Heart left ventricle (tissue), 16 donors: Measurements from ENCODE around the gene DGCR6L. TPM values are rescaled to one million over a fixed set of nuclear protein-coding genes. Genes with fewer than 3 reads are reported as not detected.

Source experiments
- ATAC-seq, 4 donors: fragments of 200-7000 bp; cut with Tn5 transposase; one replicate each; pipeline ENCODE4 v1.9.1; 2020 to 2022; ENCODE audit warnings: moderate library complexity in 4 of 4, mild to moderate bottlenecking in 3 of 4, moderate number of reproducible peaks in 1 of 4
- DNase-seq, 5 donors: peaks; one replicate each; pipeline ENCODE4 v3.0.0-alpha.2; 2020
- H3K27ac ChIP-seq, 12 donors: fragments of 200-600 bp; sonication (generic) in 4 of 12; one replicate each; pipeline versions ENCODE4 v1.5.0 to v1.8.0; 2016 to 2022; ENCODE audit warnings: mild to moderate bottlenecking in 2 of 12
- H3K27me3 ChIP-seq, 9 donors: fragments of 200-600 bp; sonication (generic) in 2 of 9; one replicate each; pipeline versions ENCODE4 v1.5.1 to v1.8.0; 2016 to 2022; ENCODE audit warnings: mild to moderate bottlenecking in 3 of 9
- H3K36me3 ChIP-seq, 9 donors: fragments of 200-600 bp; sonication (generic) in 2 of 9; one replicate each; pipeline versions ENCODE4 v1.5.0 to v1.8.0; 2018 to 2022; ENCODE audit warnings: mild to moderate bottlenecking in 2 of 9
- H3K4me1 ChIP-seq, 12 donors: fragments of 200-600 bp; sonication (generic) in 4 of 12; one replicate each; pipeline versions ENCODE4 v1.5.0 to v1.8.0; 2016 to 2022; ENCODE audit warnings: mild to moderate bottlenecking in 3 of 12
- H3K4me3 ChIP-seq, 12 donors: fragments of 200-600 bp; sonication (generic) in 4 of 12; one replicate each; pipeline versions ENCODE4 v1.5.0 to v1.8.0; 2017 to 2022; ENCODE audit warnings: mild to moderate bottlenecking in 9 of 12, moderate library complexity in 4 of 12
- H3K9me3 ChIP-seq, 12 donors: fragments of 200-600 bp; sonication (generic) in 4 of 12; one replicate each; pipeline versions ENCODE4 v1.5.0 to v1.8.0; 2016 to 2022; ENCODE audit warnings: mild to moderate bottlenecking in 1 of 12
- CTCF ChIP-seq, 12 donors: fragments of 200-600 bp; sonication (generic) in 4 of 12; IDR thresholded peaks; one replicate each; pipeline versions ENCODE4 v1.5.0 to v1.8.0; 2018 to 2022; ENCODE audit warnings: antibody characterized with exemption in 12 of 12, mild to moderate bottlenecking in 5 of 12
- POLR2A ChIP-seq, 2 donors: fragments of 450-650 bp; IDR thresholded peaks; one replicate each; pipeline ENCODE4 v1.6.1; 2017; ENCODE audit warnings: antibody characterized with exemption in 2 of 2, mild to moderate bottlenecking in 2 of 2, moderate library complexity in 2 of 2
- WGBS, 4 donors: extraction: QIAGEN DNeasy Blood & Tissue Kit in 2 of 4; methylation state at CpG; one replicate each; pipeline versions ENCODE4 v1.1.5 to v1.1.7; 2013 to 2018; 5-methylcytosine and 5-hydroxymethylcytosine counted together
- intact Hi-C, 10 donors: fragments of 100-400 bp; cut with DNase I; formaldehyde crosslinking; loops; one replicate each; pipeline versions ENCODE4 v1.11.1 to v1.14.2; 2022
- polyA plus RNA-seq, 2 donors: library from polyadenylated mRNA; stranded (reverse); fragments of 200-250 nt; gene quantifications; one replicate each; pipeline ENCODE4 v1.2.3, GENCODE V29; 2013
- total RNA-seq, 9 donors: library from RNA; depleted of rRNA in 2 of 9; stranded (reverse); fragments of >200 nt in 2 of 9; fragmentation: NEBNext Ultra II Directional in 3 of 9; extraction: Animal tissue kit (Norgen Biotek cat#: 25700) in 3 of 9; gene quantifications; one replicate each; pipeline versions ENCODE4 v1.1.0 to v1.2.4, GENCODE V29; 2016 to 2023
- donor health status: ischemic (EF 13 %, LVEDD 7.1; RV severe dilation, severe dysfunction).
- donor health status: healthy with polysubstance abuse.
- donor health status: DM: no; HTN: yes; CAD: no.
- donor health status: DM: no; HTN: no; CAD: no.
- donor health status: ischemic (EF 25% LVEDD 6.9; RV normal size, moderate dysfunction).
- donor health status: ischemic (EF 25% LVEDD 5.7; RV mildly dilated, moderate dysfunction).
- donor health status: healthy.
- donor health status: DM: yes; HTN: yes; CAD: no.
- donor health status: ischemic (EF 35%, LVEDD 5.7; RV mildly dilated, moderate dysfunction).
- donor health status: nonischemic (EF 11% LVEDD 7.7; RV severe dilation, severe dysfunction).
- donor health status: DM: yes; HTN: yes; CAD: no.
- donor health status: PGD.
- donor health status: ischemic (EF 29% LVEDD 5.4; RV normal size, mild dysfunction).
- donor health status: nonischemic (EF 23%, LVEDD 6.1; RV moderate dilation, normal function).

Gene DGCR6L
- total and polyA plus RNA-seq, 11 donors, result 31.8 to 101 (median 46.1) TPM

GRCh38 chr22:20292108-20292507, 27.8 kb downstream of the DGCR6L start:
- TF ChIP-seq POLR2A (IDR thresholded peaks at IDR 0.05) (no peak), CTCF (IDR thresholded peaks at IDR 0.05) (no peak)
- Histone ChIP-seq H3K27me3 (peaks cover 0 to 3% (median 0%) of the 10 kb centered on the region in 9 donors), H3K27ac (no peak overlapping the region), H3K36me3 (no peaks in the 10 kb centered on the region), H3K9me3 (no peaks in the 10 kb centered on the region), H3K4me3 (no peak overlapping the region), H3K4me1 (no peaks in the 10 kb centered on the region)
- DNase-seq (no peak), ATAC-seq (no peak)
- intact Hi-C loops, result no loop called here
- 79 to 87% (median 83%) methylated on average over 5 of the region's 5 CpGs for WGBS, 4 donors

GRCh38 chr22:20291604-20292063, 28.2 kb downstream of the DGCR6L start:
- WGBS, 4 donors, result 50 to 76% (median 68%) methylated on average over 9 to 11 of the region's 11 CpGs
- ATAC-seq, result no peak

GRCh38 chr22:20291249-20291586, 28.6 kb downstream of the DGCR6L start:
- ATAC-seq (no peak), DNase-seq (no peak)
- Histone ChIP-seq H3K9me3 (no peaks in the 10 kb centered on the region), H3K36me3 (no peaks in the 10 kb centered on the region), H3K27me3 (peaks cover 0 to 3% (median 0%) of the 10 kb centered on the region in 9 donors), H3K27ac (no peak overlapping the region), H3K4me1 (no peaks in the 10 kb centered on the region), H3K4me3 (no peak overlapping the region)
- TF ChIP-seq CTCF (IDR thresholded peaks at IDR 0.05), result no peak
- no peak for TF ChIP-seq POLR2A (IDR thresholded peaks at IDR 0.05)
- intact Hi-C loops, result no loop called here
- 50 to 69% (median 61%) methylated on average over 1 to 5 of the region's 5 CpGs for WGBS, 4 donors

More at GRCh38 chr22:20291604-20292063, 28.2 kb downstream of the DGCR6L start:
- no peak for TF ChIP-seq CTCF (IDR thresholded peaks at IDR 0.05)
- TF ChIP-seq POLR2A (IDR thresholded peaks at IDR 0.05), result no peak
- no peak overlapping the region for H3K27ac ChIP-seq
- H3K4me3 ChIP-seq, result no peak overlapping the region
- no peak for DNase-seq
- no peaks in the 10 kb centered on the region for H3K9me3 ChIP-seq
- H3K27me3 ChIP-seq, result peaks cover 0 to 3% (median 0%) of the 10 kb centered on the region in 9 donors
- no peaks in the 10 kb centered on the region for H3K36me3 ChIP-seq
- intact Hi-C loops, result no loop called here
- no peaks in the 10 kb centered on the region for H3K4me1 ChIP-seq

GRCh38 chr22:20290578-20291248, 29.1 kb downstream of the DGCR6L start:
- H3K27ac ChIP-seq, result no peak overlapping the region
- TF ChIP-seq POLR2A (IDR thresholded peaks at IDR 0.05), result no peak
- no peak for TF ChIP-seq CTCF (IDR thresholded peaks at IDR 0.05)
- H3K4me3 ChIP-seq, result no peak overlapping the region
- H3K27me3 ChIP-seq, result peaks cover 0 to 6% (median 0%) of the 10 kb centered on the region in 9 donors
- ATAC-seq (no peak), DNase-seq (no peak)
- no peaks in the 10 kb centered on the region for H3K9me3 ChIP-seq
- 78 to 90% (median 80%) methylated on average over 7 to 13 of the region's 13 CpGs for WGBS, 4 donors
- no peaks in the 10 kb centered on the region for H3K4me1 ChIP-seq
- intact Hi-C loops, result no loop called here
- H3K36me3 ChIP-seq, result no peaks in the 10 kb centered on the region
